NCI-H2196 treated with DMSO at 0.1 percent for 48 hours (cell line): ENCODE results near the gene GFPT2.

ENCODE experiments used
- DNase-seq: peaks from one replicate; lab custom pipeline; 2025; ENCODE audit not compliant: unreplicated experiment; lab: John Stamatoyannopoulos, UW

Gene GFPT2

GRCh38 chr5:180287868-180288267 lies 65.3 kb downstream of the GFPT2 start:
- no peak for DNase-seq

GRCh38 chr5:180287404-180287803 lies 65.7 kb downstream of the GFPT2 start:
- no peak for DNase-seq

- no peak for DNase-seq
Observed at GRCh38 chr5:180284149-180284548, 69.0 kb downstream of the GFPT2 start.

GRCh38 chr5:180283026-180283615 lies 70.0 kb downstream of the GFPT2 start:
- DNase-seq = no peak

- DNase-seq = no peak
Observed at GRCh38 chr5:180282281-180282680, 70.9 kb downstream of the GFPT2 start.

GRCh38 chr5:180281706-180282105 lies 71.4 kb downstream of the GFPT2 start:
- no peak for DNase-seq

GRCh38 chr5:180274695-180275094 lies 78.4 kb downstream of the GFPT2 start:
- DNase-seq = no peak

- DNase-seq = no peak
Observed at GRCh38 chr5:180271221-180271620, 81.9 kb downstream of the GFPT2 start.

- DNase-seq = no peak
Observed at GRCh38 chr5:180259260-180259611, 93.9 kb downstream of the GFPT2 start.

- no peak for DNase-seq
Observed at GRCh38 chr5:180253036-180253824, 99.9 kb downstream of the GFPT2 start.

GRCh38 chr5:180251887-180252286 lies 101.2 kb downstream of the GFPT2 start:
- no peak for DNase-seq

- DNase-seq = no peak
Observed at GRCh38 chr5:180251141-180251540, 102.0 kb downstream of the GFPT2 start.
